HCT116 (cell line): ENCODE data around the gene DEXI.

Experiments used
- ATF3 ChIP-seq: IDR thresholded peaks from 2 replicates; pipeline ENCODE4 v1.6.1; 2012
- CEBPB ChIP-seq: IDR thresholded peaks from 2 replicates; pipeline ENCODE4 v1.6.1; 2012; ENCODE audit warnings: low read depth
- CTCF ChIP-seq, 3 experiments: fragments of 200-600 bp in 1 of 3; sonication (generic) in 1 of 3; IDR thresholded peaks in 2 of 3; conservative IDR thresholded peaks in 1 of 3; 2 replicates each; pipeline ENCODE4 v1.5.1; 2012 to 2017; ENCODE audit warnings: low read depth in 2 of 3, low read length in 2 of 3, antibody characterized with exemption in 1 of 3, borderline replicate concordance in 1 of 3, control low read depth in 1 of 3, mild to moderate bottlenecking in 1 of 3, mixed read lengths in 1 of 3, mixed run types in 1 of 3, moderate library complexity in 1 of 3; ENCODE audit not compliant: insufficient read depth in 1 of 3
- EZH2 ChIP-seq: fragments of 200-600 bp; sonication (generic); IDR thresholded peaks from 2 replicates; pipeline ENCODE4 v1.6.1; 2017; ENCODE audit warnings: antibody characterized with exemption, mixed run types
- FOSL1 ChIP-seq: IDR thresholded peaks from 2 replicates; pipeline ENCODE4 v1.6.1; 2012; ENCODE audit warnings: low read depth
- JUND ChIP-seq: IDR thresholded peaks from 2 replicates; pipeline ENCODE4 v1.6.1; 2012
- MAX ChIP-seq: IDR thresholded peaks from 2 replicates; pipeline ENCODE4 v1.6.1; 2012
- SP1 ChIP-seq: IDR thresholded peaks from 2 replicates; pipeline ENCODE4 v1.6.1; 2012; ENCODE audit warnings: low read depth
- TCF7L2 ChIP-seq: IDR thresholded peaks from 2 replicates; pipeline ENCODE4 v1.7.0; 2011; ENCODE audit warnings: borderline replicate concordance, inconsistent platforms; ENCODE audit not compliant: insufficient read depth, insufficient read length; ENCODE audit errors: extremely low read depth
- YY1 ChIP-seq: IDR thresholded peaks from 2 replicates; pipeline ENCODE4 v1.6.1; 2011; ENCODE audit warnings: low read length, low read depth, moderate library complexity, mild to moderate bottlenecking; ENCODE audit not compliant: insufficient replicate concordance; ENCODE audit errors: extremely low read depth
- ZNF274 ChIP-seq: fragments of 200-500 bp; sonication (Bioruptor generic); IDR thresholded peaks from 2 replicates; pipeline ENCODE4 v1.6.1; 2014; ENCODE audit warnings: mild to moderate bottlenecking, low read depth, low read length, inconsistent platforms
- TF ChIP-seq, protein P1 (sequence below): IDR thresholded peaks from 2 replicates; pipeline ENCODE4 v1.6.1; 2012; ENCODE audit warnings: low read depth
- TF ChIP-seq, protein P2 (sequence below): IDR thresholded peaks from 2 replicates; pipeline ENCODE4 v1.6.1; 2011; ENCODE audit warnings: mild to moderate bottlenecking, low read length, moderate library complexity; ENCODE audit not compliant: insufficient replicate concordance; ENCODE audit errors: extremely low read depth

GRCh38 chr16:10972819-10973464, 30.7 kb upstream of the DEXI start:
- TF ChIP-seq JUND = no peak
- no peak for TF ChIP-seq CTCF (IDR thresholded peaks at IDR 0.05 in 2 of 3, conservative IDR thresholded peaks at IDR 0.05 in 1 of 3; ENCODE audit: borderline replicate concordance in 1 of 3, insufficient read depth in 1 of 3, low read depth in 2 of 3, low read length in 2 of 3)
- TF ChIP-seq CEBPB = no peak
- TF ChIP-seq YY1 = no peak
- TF ChIP-seq EZH2 = no peak
- no peak for TF ChIP-seq MAX
- no peak for TF ChIP-seq FOSL1
- TF ChIP-seq ATF3 = no peak
- no peak for TF ChIP-seq ZNF274
- TF ChIP-seq SP1 = no peak
- no peak for TF ChIP-seq TCF7L2
- TF ChIP-seq, protein P1, sequence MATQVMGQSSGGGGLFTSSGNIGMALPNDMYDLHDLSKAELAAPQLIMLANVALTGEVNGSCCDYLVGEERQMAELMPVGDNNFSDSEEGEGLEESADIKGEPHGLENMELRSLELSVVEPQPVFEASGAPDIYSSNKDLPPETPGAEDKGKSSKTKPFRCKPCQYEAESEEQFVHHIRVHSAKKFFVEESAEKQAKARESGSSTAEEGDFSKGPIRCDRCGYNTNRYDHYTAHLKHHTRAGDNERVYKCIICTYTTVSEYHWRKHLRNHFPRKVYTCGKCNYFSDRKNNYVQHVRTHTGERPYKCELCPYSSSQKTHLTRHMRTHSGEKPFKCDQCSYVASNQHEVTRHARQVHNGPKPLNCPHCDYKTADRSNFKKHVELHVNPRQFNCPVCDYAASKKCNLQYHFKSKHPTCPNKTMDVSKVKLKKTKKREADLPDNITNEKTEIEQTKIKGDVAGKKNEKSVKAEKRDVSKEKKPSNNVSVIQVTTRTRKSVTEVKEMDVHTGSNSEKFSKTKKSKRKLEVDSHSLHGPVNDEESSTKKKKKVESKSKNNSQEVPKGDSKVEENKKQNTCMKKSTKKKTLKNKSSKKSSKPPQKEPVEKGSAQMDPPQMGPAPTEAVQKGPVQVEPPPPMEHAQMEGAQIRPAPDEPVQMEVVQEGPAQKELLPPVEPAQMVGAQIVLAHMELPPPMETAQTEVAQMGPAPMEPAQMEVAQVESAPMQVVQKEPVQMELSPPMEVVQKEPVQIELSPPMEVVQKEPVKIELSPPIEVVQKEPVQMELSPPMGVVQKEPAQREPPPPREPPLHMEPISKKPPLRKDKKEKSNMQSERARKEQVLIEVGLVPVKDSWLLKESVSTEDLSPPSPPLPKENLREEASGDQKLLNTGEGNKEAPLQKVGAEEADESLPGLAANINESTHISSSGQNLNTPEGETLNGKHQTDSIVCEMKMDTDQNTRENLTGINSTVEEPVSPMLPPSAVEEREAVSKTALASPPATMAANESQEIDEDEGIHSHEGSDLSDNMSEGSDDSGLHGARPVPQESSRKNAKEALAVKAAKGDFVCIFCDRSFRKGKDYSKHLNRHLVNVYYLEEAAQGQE = no peak
- TF ChIP-seq, protein P2, sequence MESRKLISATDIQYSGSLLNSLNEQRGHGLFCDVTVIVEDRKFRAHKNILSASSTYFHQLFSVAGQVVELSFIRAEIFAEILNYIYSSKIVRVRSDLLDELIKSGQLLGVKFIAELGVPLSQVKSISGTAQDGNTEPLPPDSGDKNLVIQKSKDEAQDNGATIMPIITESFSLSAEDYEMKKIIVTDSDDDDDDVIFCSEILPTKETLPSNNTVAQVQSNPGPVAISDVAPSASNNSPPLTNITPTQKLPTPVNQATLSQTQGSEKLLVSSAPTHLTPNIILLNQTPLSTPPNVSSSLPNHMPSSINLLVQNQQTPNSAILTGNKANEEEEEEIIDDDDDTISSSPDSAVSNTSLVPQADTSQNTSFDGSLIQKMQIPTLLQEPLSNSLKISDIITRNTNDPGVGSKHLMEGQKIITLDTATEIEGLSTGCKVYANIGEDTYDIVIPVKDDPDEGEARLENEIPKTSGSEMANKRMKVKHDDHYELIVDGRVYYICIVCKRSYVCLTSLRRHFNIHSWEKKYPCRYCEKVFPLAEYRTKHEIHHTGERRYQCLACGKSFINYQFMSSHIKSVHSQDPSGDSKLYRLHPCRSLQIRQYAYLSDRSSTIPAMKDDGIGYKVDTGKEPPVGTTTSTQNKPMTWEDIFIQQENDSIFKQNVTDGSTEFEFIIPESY = no peak
